ENCODE measurements around the gene ABCB11.

Gene ABCB11

DNA sequence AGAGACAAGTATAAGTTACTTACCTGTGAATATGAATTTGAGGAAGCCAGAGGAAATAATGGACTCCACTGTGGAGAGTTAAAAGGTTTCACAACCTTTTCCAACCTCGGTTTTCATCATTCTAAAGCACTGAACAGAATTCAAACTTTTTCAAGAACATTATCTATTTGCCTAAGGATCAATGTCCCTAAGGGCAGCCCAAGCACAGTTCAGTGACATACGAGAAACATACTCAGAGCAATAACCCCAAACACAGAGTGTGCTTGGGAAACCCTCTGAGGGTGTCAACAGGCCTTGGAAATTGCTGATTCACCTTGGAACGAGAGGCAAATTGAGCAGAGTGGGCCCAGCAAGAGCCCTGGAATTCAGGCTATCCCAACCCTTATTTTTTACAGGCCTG is at the start of gene ABCB11:
Gene ABCB11, minus strand, starts transcription at position 123 of the 400 bp plus-strand sequence. CDS start 13,199 bp downstream, outside the sequence.
- H3K4me1 ChIP-seq (ENCODE audit: control insufficient read depth, insufficient read depth, low read length): no peaks in the 10 kb centered on the region
- no peak within 1 kb of the TSS for H3K27ac ChIP-seq (ENCODE audit: low read length)
- no peak within 1 kb of the TSS for H3K4me3 ChIP-seq (ENCODE audit: low read length in 2 of 2)
- peaks cover 0 to 6% of the 10 kb centered on the region in 2 donors for H3K9me3 ChIP-seq (ENCODE audit: control insufficient read depth in 2 of 2, low read length in 2 of 2)
- no peaks in the 10 kb centered on the region for H3K36me3 ChIP-seq (ENCODE audit: control insufficient read depth in 2 of 2, insufficient read depth in 2 of 2, low read length in 2 of 2)
- no peak within 1 kb of the TSS for H3K9ac ChIP-seq (ENCODE audit: low read length in 2 of 2)
- no peaks in the 10 kb centered on the region for H3K27me3 ChIP-seq (ENCODE audit: control insufficient read depth in 1 of 2, insufficient read depth in 2 of 2, low read length in 2 of 2)

- Histone ChIP-seq H3K36me3 (ENCODE audit: control insufficient read depth in 2 of 2, insufficient read depth in 2 of 2, low read length in 2 of 2) (no peaks in the 10 kb centered on the region), H3K9ac (ENCODE audit: low read length in 2 of 2) (no peak overlapping the region), H3K4me1 (ENCODE audit: control insufficient read depth, insufficient read depth, low read length) (no peaks in the 10 kb centered on the region), H3K4me3 (ENCODE audit: low read length in 2 of 2) (no peak overlapping the region), H3K27ac (ENCODE audit: low read length) (no peak overlapping the region), H3K27me3 (ENCODE audit: control insufficient read depth in 1 of 2, insufficient read depth in 2 of 2, low read length in 2 of 2) (peaks cover 0 to 3% of the 10 kb centered on the region in 2 donors), H3K9me3 (ENCODE audit: control insufficient read depth in 2 of 2, low read length in 2 of 2) (no peaks in the 10 kb centered on the region)
These were observed 49.3 kb upstream of the ABCB11 start for GRCh38 chr2:169080250-169081069.

GRCh38 chr2:169077674-169078240 is 46.6 kb upstream of the ABCB11 start:
- Histone ChIP-seq H3K9me3 (ENCODE audit: control insufficient read depth in 2 of 2, low read length in 2 of 2) (no peaks in the 10 kb centered on the region), H3K4me3 (ENCODE audit: low read length in 2 of 2) (no peak overlapping the region), H3K27ac (ENCODE audit: low read length) (no peak overlapping the region), H3K27me3 (ENCODE audit: control insufficient read depth in 1 of 2, insufficient read depth in 2 of 2, low read length in 2 of 2) (peaks cover 0 to 3% of the 10 kb centered on the region in 2 donors), H3K36me3 (ENCODE audit: control insufficient read depth in 2 of 2, insufficient read depth in 2 of 2, low read length in 2 of 2) (no peaks in the 10 kb centered on the region), H3K4me1 (ENCODE audit: control insufficient read depth, insufficient read depth, low read length) (no peaks in the 10 kb centered on the region), H3K9ac (ENCODE audit: low read length in 2 of 2) (no peak overlapping the region)

- no peak overlapping the region for H3K4me3 ChIP-seq (ENCODE audit: low read length in 2 of 2)
- H3K9me3 ChIP-seq (ENCODE audit: control insufficient read depth in 2 of 2, low read length in 2 of 2): no peaks in the 10 kb centered on the region
- H3K36me3 ChIP-seq (ENCODE audit: control insufficient read depth in 2 of 2, insufficient read depth in 2 of 2, low read length in 2 of 2): no peaks in the 10 kb centered on the region
- H3K27me3 ChIP-seq (ENCODE audit: control insufficient read depth in 1 of 2, insufficient read depth in 2 of 2, low read length in 2 of 2): no peaks in the 10 kb centered on the region
- no peak overlapping the region for H3K9ac ChIP-seq (ENCODE audit: low read length in 2 of 2)
- no peak overlapping the region for H3K27ac ChIP-seq (ENCODE audit: low read length)
- H3K4me1 ChIP-seq (ENCODE audit: control insufficient read depth, insufficient read depth, low read length): no peaks in the 10 kb centered on the region
These were observed 43.0 kb upstream of the ABCB11 start for GRCh38 chr2:169073963-169074751.

DNA sequence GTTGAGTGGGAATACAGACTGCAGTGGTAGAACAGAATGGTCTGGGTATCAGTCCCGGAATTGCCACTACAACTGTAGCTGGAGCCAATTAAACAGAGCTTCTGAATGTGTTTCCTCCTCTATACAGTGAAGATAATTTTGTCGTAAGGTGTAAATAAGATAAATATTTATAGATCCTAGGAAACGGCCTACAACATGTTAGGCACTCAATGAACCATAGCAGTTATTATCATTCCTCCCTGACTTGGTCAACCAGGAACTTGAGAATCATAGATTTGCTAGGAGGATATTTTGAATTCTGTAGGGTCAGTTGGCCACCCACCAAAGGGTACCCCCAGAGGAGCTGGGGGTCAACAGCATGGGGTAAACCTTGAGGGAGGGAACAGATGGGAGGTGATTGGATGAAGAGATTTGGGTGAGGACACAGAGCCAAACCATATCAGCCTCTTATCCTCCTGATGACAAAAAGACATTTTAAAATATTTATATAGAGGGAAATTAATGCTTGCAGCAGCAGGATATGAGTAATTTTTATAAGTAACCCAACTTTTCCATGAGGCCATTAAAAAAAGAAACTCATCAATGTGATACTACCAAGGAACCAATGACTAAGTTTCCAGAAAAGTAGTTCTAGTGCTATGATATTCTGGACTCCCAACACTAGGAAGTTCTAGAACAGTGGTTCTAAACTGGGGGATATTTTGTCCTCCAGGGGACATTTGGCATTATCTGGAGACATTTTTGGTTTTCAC is 42.3 kb upstream of the ABCB11 start:
- Histone ChIP-seq H3K9ac (ENCODE audit: low read length in 2 of 2) (no peak overlapping the region), H3K27me3 (ENCODE audit: control insufficient read depth in 1 of 2, insufficient read depth in 2 of 2, low read length in 2 of 2) (no peaks in the 10 kb centered on the region), H3K9me3 (ENCODE audit: control insufficient read depth in 2 of 2, low read length in 2 of 2) (no peaks in the 10 kb centered on the region), H3K36me3 (ENCODE audit: control insufficient read depth in 2 of 2, insufficient read depth in 2 of 2, low read length in 2 of 2) (no peaks in the 10 kb centered on the region), H3K27ac (ENCODE audit: low read length) (no peak overlapping the region), H3K4me3 (ENCODE audit: low read length in 2 of 2) (no peak overlapping the region), H3K4me1 (ENCODE audit: control insufficient read depth, insufficient read depth, low read length) (no peaks in the 10 kb centered on the region)

GRCh38 chr2:169072163-169072925 is 41.2 kb upstream of the ABCB11 start:
- H3K27me3 ChIP-seq (ENCODE audit: control insufficient read depth in 1 of 2, insufficient read depth in 2 of 2, low read length in 2 of 2): no peaks in the 10 kb centered on the region
- H3K27ac ChIP-seq (ENCODE audit: low read length): no peak overlapping the region
- H3K4me3 ChIP-seq (ENCODE audit: low read length in 2 of 2): no peak overlapping the region
- H3K9me3 ChIP-seq (ENCODE audit: control insufficient read depth in 2 of 2, low read length in 2 of 2): no peaks in the 10 kb centered on the region
- H3K4me1 ChIP-seq (ENCODE audit: control insufficient read depth, insufficient read depth, low read length): no peaks in the 10 kb centered on the region
- no peak overlapping the region for H3K9ac ChIP-seq (ENCODE audit: low read length in 2 of 2)
- no peaks in the 10 kb centered on the region for H3K36me3 ChIP-seq (ENCODE audit: control insufficient read depth in 2 of 2, insufficient read depth in 2 of 2, low read length in 2 of 2)

DNA sequence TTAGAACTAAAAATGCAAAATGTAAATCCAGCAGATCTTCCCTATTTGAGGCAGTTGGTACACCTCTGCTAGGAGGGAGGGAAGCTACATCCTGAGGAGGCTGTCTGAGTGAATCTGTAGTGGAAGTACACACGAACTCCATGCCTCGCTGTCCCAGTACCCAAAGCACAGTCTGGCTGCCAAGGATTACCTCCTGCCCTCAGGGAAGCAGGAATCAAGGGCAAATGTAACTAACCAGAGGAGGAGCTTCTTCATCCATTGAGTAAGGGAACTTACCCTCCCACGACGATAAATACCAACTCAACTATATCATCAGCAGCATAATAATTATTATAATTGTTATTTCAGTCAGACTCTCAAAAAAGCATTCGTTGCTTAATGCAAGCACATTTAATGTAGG is 40.3 kb upstream of the ABCB11 start:
- no peaks in the 10 kb centered on the region for H3K36me3 ChIP-seq (ENCODE audit: control insufficient read depth in 2 of 2, insufficient read depth in 2 of 2, low read length in 2 of 2)
- H3K9ac ChIP-seq (ENCODE audit: low read length in 2 of 2): no peak overlapping the region
- H3K27me3 ChIP-seq (ENCODE audit: control insufficient read depth in 1 of 2, insufficient read depth in 2 of 2, low read length in 2 of 2): no peaks in the 10 kb centered on the region
- no peaks in the 10 kb centered on the region for H3K9me3 ChIP-seq (ENCODE audit: control insufficient read depth in 2 of 2, low read length in 2 of 2)
- H3K4me1 ChIP-seq (ENCODE audit: control insufficient read depth, insufficient read depth, low read length): no peaks in the 10 kb centered on the region
- no peak overlapping the region for H3K27ac ChIP-seq (ENCODE audit: low read length)
- H3K4me3 ChIP-seq (ENCODE audit: low read length in 2 of 2): no peak overlapping the region

GRCh38 chr2:169069833-169070232 is 38.7 kb upstream of the ABCB11 start:
- no peaks in the 10 kb centered on the region for H3K9me3 ChIP-seq (ENCODE audit: control insufficient read depth in 2 of 2, low read length in 2 of 2)
- no peak overlapping the region for H3K9ac ChIP-seq (ENCODE audit: low read length in 2 of 2)
- H3K4me1 ChIP-seq (ENCODE audit: control insufficient read depth, insufficient read depth, low read length): no peaks in the 10 kb centered on the region
- H3K4me3 ChIP-seq (ENCODE audit: low read length in 2 of 2): no peak overlapping the region
- H3K27ac ChIP-seq (ENCODE audit: low read length): no peak overlapping the region
- no peaks in the 10 kb centered on the region for H3K27me3 ChIP-seq (ENCODE audit: control insufficient read depth in 1 of 2, insufficient read depth in 2 of 2, low read length in 2 of 2)
- H3K36me3 ChIP-seq (ENCODE audit: control insufficient read depth in 2 of 2, insufficient read depth in 2 of 2, low read length in 2 of 2): no peaks in the 10 kb centered on the region

DNA sequence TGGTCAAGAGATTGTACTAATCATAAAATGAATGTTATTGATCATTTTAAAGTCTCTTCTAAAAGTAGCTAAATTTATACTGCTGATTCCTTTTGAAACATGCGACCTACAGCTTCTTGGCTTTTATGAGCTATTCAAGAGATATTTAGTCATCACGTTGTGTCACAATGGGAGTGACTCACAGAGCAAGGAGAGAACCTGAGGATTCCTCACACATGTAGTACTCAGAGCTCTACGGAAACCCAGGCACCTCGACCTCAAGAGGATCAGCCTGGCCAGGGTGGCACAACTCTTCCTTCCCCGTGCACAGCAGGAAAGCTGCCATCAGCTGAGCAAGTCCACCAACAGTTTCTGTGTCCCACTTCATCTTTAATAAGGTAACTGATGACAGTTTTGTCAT is 38.2 kb upstream of the ABCB11 start, which contains the start of gene DHRS9:
Gene DHRS9, plus strand, starts transcription at position 223 of the 400 bp plus-strand sequence. CDS start 12,019 bp downstream, outside the sequence.
- Histone ChIP-seq H3K9ac (ENCODE audit: low read length in 2 of 2) (no peak within 1 kb of the TSS), H3K4me1 (ENCODE audit: control insufficient read depth, insufficient read depth, low read length) (no peaks in the 10 kb centered on the region), H3K4me3 (ENCODE audit: low read length in 2 of 2) (no peak within 1 kb of the TSS), H3K36me3 (ENCODE audit: control insufficient read depth in 2 of 2, insufficient read depth in 2 of 2, low read length in 2 of 2) (no peaks in the 10 kb centered on the region), H3K27ac (ENCODE audit: low read length) (no peak within 1 kb of the TSS), H3K9me3 (ENCODE audit: control insufficient read depth in 2 of 2, low read length in 2 of 2) (no peaks in the 10 kb centered on the region), H3K27me3 (ENCODE audit: control insufficient read depth in 1 of 2, insufficient read depth in 2 of 2, low read length in 2 of 2) (no peaks in the 10 kb centered on the region)

DNA sequence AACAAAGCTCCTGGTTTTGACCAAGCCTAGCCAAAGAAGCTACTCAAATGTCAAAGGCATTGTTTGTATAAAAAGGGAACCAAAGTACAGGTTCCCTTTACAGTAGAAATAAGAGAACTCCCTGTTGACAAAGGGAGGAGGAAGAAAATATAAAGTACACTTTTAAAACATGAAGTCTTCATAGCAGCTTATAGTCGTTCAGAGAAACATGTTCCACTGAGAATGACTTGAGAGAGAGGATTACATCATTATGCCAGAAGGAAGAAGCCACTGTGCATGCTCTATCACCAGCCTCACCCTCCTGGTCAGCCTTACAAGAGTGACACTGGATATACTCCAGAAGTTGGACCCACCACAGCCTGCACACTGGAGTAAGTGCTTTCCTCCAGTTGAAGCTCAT is 35.8 kb upstream of the ABCB11 start:
- Histone ChIP-seq H3K4me3 (ENCODE audit: low read length in 2 of 2) (no peak overlapping the region), H3K9ac (ENCODE audit: low read length in 2 of 2) (no peak overlapping the region), H3K9me3 (ENCODE audit: control insufficient read depth in 2 of 2, low read length in 2 of 2) (no peaks in the 10 kb centered on the region), H3K27me3 (ENCODE audit: control insufficient read depth in 1 of 2, insufficient read depth in 2 of 2, low read length in 2 of 2) (no peaks in the 10 kb centered on the region), H3K36me3 (ENCODE audit: control insufficient read depth in 2 of 2, insufficient read depth in 2 of 2, low read length in 2 of 2) (no peaks in the 10 kb centered on the region), H3K27ac (ENCODE audit: low read length) (no peak overlapping the region), H3K4me1 (ENCODE audit: control insufficient read depth, insufficient read depth, low read length) (no peaks in the 10 kb centered on the region)

All from stomach smooth muscle (tissue), 2 donors.